ENCODE measurements around the gene TULP4.

TULP4 gene

GRCh38 chr6:158361961-158362669 is 49.9 kb downstream of the TULP4 start:
- DNase-seq, result no peak
- peaks cover 9% of the 10 kb centered on the region for H3K4me1 Mint-ChIP-seq
- TF ChIP-seq CTCF (IDR thresholded peaks at IDR 0.05), result no peak

GRCh38 chr6:158366363-158366762 is 54.1 kb downstream of the TULP4 start:
- Mint-ChIP-seq H3K27ac (no peak overlapping the region), H3K9me3 (peaks cover 31% of the 10 kb centered on the region), H3K4me1 (peaks cover 6% of the 10 kb centered on the region), H3K36me3 (ENCODE audit: low read depth) (peaks cover 34% of the 10 kb centered on the region), H3K27me3 (ENCODE audit: low read depth, poor library complexity) (no peaks in the 10 kb centered on the region), H3K4me3 (no peak overlapping the region)
- DNase-seq, result no peak
- no peak for TF ChIP-seq CTCF (IDR thresholded peaks at IDR 0.05)

More at GRCh38 chr6:158361961-158362669, 49.9 kb downstream of the TULP4 start:
- peaks cover 32% of the 10 kb centered on the region for H3K36me3 Mint-ChIP-seq (ENCODE audit: low read depth)
- H3K27me3 Mint-ChIP-seq (ENCODE audit: low read depth, poor library complexity), result no peaks in the 10 kb centered on the region
- no peak overlapping the region for H3K4me3 Mint-ChIP-seq
- H3K27ac Mint-ChIP-seq, result peak overlapping the region; percentile 55
- peaks cover 31% of the 10 kb centered on the region for H3K9me3 Mint-ChIP-seq

GRCh38 chr6:158367816-158368215 is 55.6 kb downstream of the TULP4 start:
- no peaks in the 10 kb centered on the region for H3K27me3 Mint-ChIP-seq (ENCODE audit: low read depth, poor library complexity)
- no peak for TF ChIP-seq CTCF (IDR thresholded peaks at IDR 0.05)
- no peak overlapping the region for H3K4me3 Mint-ChIP-seq
- no peak overlapping the region for H3K27ac Mint-ChIP-seq
- H3K9me3 Mint-ChIP-seq, result peaks cover 31% of the 10 kb centered on the region
- H3K36me3 Mint-ChIP-seq (ENCODE audit: low read depth), result peaks cover 34% of the 10 kb centered on the region
- peaks cover 6% of the 10 kb centered on the region for H3K4me1 Mint-ChIP-seq
- no peak for DNase-seq

- H3K9me3 Mint-ChIP-seq, result peaks cover 24% of the 10 kb centered on the region
- H3K27ac Mint-ChIP-seq, result no peak overlapping the region
- TF ChIP-seq CTCF (IDR thresholded peaks at IDR 0.05), result no peak
- no peak for DNase-seq
- peaks cover 26% of the 10 kb centered on the region for H3K36me3 Mint-ChIP-seq (ENCODE audit: low read depth)
- H3K4me3 Mint-ChIP-seq, result no peak overlapping the region
- H3K4me1 Mint-ChIP-seq, result peaks cover 12% of the 10 kb centered on the region
- H3K27me3 Mint-ChIP-seq (ENCODE audit: low read depth, poor library complexity), result no peaks in the 10 kb centered on the region
Observed at GRCh38 chr6:158369241-158369640, 57.0 kb downstream of the TULP4 start.

- peaks cover 22% of the 10 kb centered on the region for H3K4me1 Mint-ChIP-seq
- DNase-seq, result no peak
- peaks cover 9% of the 10 kb centered on the region for H3K9me3 Mint-ChIP-seq
- TF ChIP-seq CTCF (IDR thresholded peaks at IDR 0.05), result no peak
- peaks cover 15% of the 10 kb centered on the region for H3K36me3 Mint-ChIP-seq (ENCODE audit: low read depth)
- no peak overlapping the region for H3K27ac Mint-ChIP-seq
- H3K27me3 Mint-ChIP-seq (ENCODE audit: low read depth, poor library complexity), result no peaks in the 10 kb centered on the region
- H3K4me3 Mint-ChIP-seq, result no peak overlapping the region
Observed at GRCh38 chr6:158370805-158371204, 58.5 kb downstream of the TULP4 start.

- H3K27me3 Mint-ChIP-seq (ENCODE audit: low read depth, poor library complexity), result no peaks in the 10 kb centered on the region
- TF ChIP-seq CTCF (IDR thresholded peaks at IDR 0.05), result no peak
- no peak overlapping the region for H3K4me3 Mint-ChIP-seq
- no peak for DNase-seq
- H3K4me1 Mint-ChIP-seq, result peaks cover 27% of the 10 kb centered on the region
- H3K9me3 Mint-ChIP-seq, result peaks cover 5% of the 10 kb centered on the region
- H3K27ac Mint-ChIP-seq, result no peak overlapping the region
- H3K36me3 Mint-ChIP-seq (ENCODE audit: low read depth), result peaks cover 10% of the 10 kb centered on the region
Observed at GRCh38 chr6:158371261-158371660, 59.0 kb downstream of the TULP4 start.

Data from nephron progenitor cell (in vitro differentiated cells).